NCI-H446 (cell line): Measurements from ENCODE around the gene RHD.
"Not testable (repeated sequence)": the region's sequence is repeated elsewhere in the genome, so short reads cannot be mapped to it uniquely, and the experiment has no call there.

Experiments used
- DNase-seq, 2 experiments: peaks; one replicate each; lab custom pipeline; 2025; lab: John Stamatoyannopoulos, UW

Gene RHD

GRCh38 chr1:25356441-25356840 lies 84.1 kb downstream of the RHD start:
- no peak for DNase-seq

GRCh38 chr1:25356848-25357247 lies 84.5 kb downstream of the RHD start:
- DNase-seq = no peak

GRCh38 chr1:25360596-25361581 lies 88.6 kb downstream of the RHD start:
- no peak for DNase-seq

GRCh38 chr1:25361901-25362300 lies 89.6 kb downstream of the RHD start:
- DNase-seq = no peak

GRCh38 chr1:25362634-25363559 lies 90.6 kb downstream of the RHD start:
- not testable (repeated sequence) for DNase-seq

GRCh38 chr1:25369241-25369640 lies 96.9 kb downstream of the RHD start:
- DNase-seq = no peak

- DNase-seq = not testable (repeated sequence)
Observed at GRCh38 chr1:25369691-25370271, 97.5 kb downstream of the RHD start.

GRCh38 chr1:25371757-25372156 lies 99.4 kb downstream of the RHD start:
- DNase-seq = peak in 1 of 2 experiments; percentile 29

GRCh38 chr1:25378367-25378766 lies 106.1 kb downstream of the RHD start:
- not testable (repeated sequence) for DNase-seq
